Uterus (tissue), 4 donors: ENCODE data around the gene ZBTB17. TPM values are rescaled to one million over a fixed set of nuclear protein-coding genes. Genes with fewer than 3 reads are reported as not detected.

Experiments used
- DNase-seq, 2 donors: peaks; one replicate each; pipeline ENCODE4 v3.0.0-alpha.2; 2019 to 2020
- H3K27ac ChIP-seq, 2 donors: fragments of 200-600 bp; sonication (generic); 1 replicate in 1 of 2; 2 replicates in 1 of 2; pipeline ENCODE4 v1.5.1; 2016 to 2018
- H3K27me3 ChIP-seq, 2 donors: fragments of 200-600 bp; sonication (generic); one replicate each; pipeline ENCODE4 v1.5.1; 2018 to 2019; ENCODE audit warnings: control low read depth in 1 of 2
- H3K36me3 ChIP-seq, 2 donors: fragments of 200-600 bp; sonication (generic); one replicate each; pipeline ENCODE4 v1.5.1; 2019; ENCODE audit warnings: control low read depth in 1 of 2
- H3K4me1 ChIP-seq, 2 donors: fragments of 200-600 bp; sonication (generic); one replicate each; pipeline ENCODE4 v1.5.1; 2018 to 2019; ENCODE audit warnings: control low read depth in 1 of 2
- H3K4me3 ChIP-seq, 2 donors: fragments of 200-600 bp; sonication (generic); 1 replicate in 1 of 2; 2 replicates in 1 of 2; pipeline ENCODE4 v1.5.1; 2018 to 2019; ENCODE audit warnings: mild to moderate bottlenecking in 1 of 2
- H3K9me3 ChIP-seq, 2 donors: fragments of 200-600 bp; sonication (generic); one replicate each; pipeline ENCODE4 v1.5.1; 2019; ENCODE audit warnings: control low read depth in 1 of 2
- CTCF ChIP-seq, 4 experiments: fragments of 200-600 bp in 2 of 4; fragments of 450-650 bp in 2 of 4; sonication (generic) in 2 of 4; IDR thresholded peaks; one replicate each; pipeline ENCODE4 v1.5.1; 2016 to 2019; ENCODE audit warnings: antibody characterized with exemption in 4 of 4, mild to moderate bottlenecking in 2 of 4, moderate library complexity in 1 of 4
- POLR2A ChIP-seq, 2 donors: fragments of 450-650 bp; IDR thresholded peaks; one replicate each; pipeline ENCODE4 v1.6.1; 2016; ENCODE audit warnings: antibody characterized with exemption in 2 of 2, mild to moderate bottlenecking in 1 of 2, moderate library complexity in 1 of 2
- intact Hi-C: fragments of 100-400 bp; cut with DNase I; formaldehyde crosslinking; loops from one replicate; pipeline ENCODE4 v1.15.1; 2023; ENCODE audit warnings: low total_unique reads
- total RNA-seq, 4 donors: library from RNA; depleted of rRNA in 3 of 4; stranded (reverse); fragments of >200 nt in 3 of 4; gene quantifications; one replicate each; pipeline versions ENCODE4 v1.1.0 to v1.2.4, GENCODE V29; 2014 to 2023
- donor health status: DM: yes; HTN: yes; CAD: no.

ZBTB17 gene
- total RNA-seq, 4 donors from 2014 or later, result 21.3 to 120 (median 70.0) TPM

GRCh38 chr1:15937706-15938168 is 38.2 kb downstream of the ZBTB17 start:
- H3K27ac ChIP-seq, result peak overlapping the region in 1 of 2 donors; percentile 4
- no peaks in the 10 kb centered on the region for H3K9me3 ChIP-seq
- intact Hi-C loops, result no loop called here
- no peaks in the 10 kb centered on the region for H3K4me1 ChIP-seq
- no peak for DNase-seq
- H3K36me3 ChIP-seq, result no peaks in the 10 kb centered on the region
- H3K4me3 ChIP-seq, result no peak overlapping the region
- TF ChIP-seq POLR2A (IDR thresholded peaks at IDR 0.05), result no peak
- no peaks in the 10 kb centered on the region for H3K27me3 ChIP-seq

GRCh38 chr1:15937146-15937545 is 38.8 kb downstream of the ZBTB17 start:
- Histone ChIP-seq H3K4me3 (no peak overlapping the region), H3K4me1 (no peaks in the 10 kb centered on the region), H3K9me3 (no peaks in the 10 kb centered on the region), H3K36me3 (no peaks in the 10 kb centered on the region), H3K27ac (peak overlapping the region in 1 of 2 donors; percentile 4), H3K27me3 (no peaks in the 10 kb centered on the region)
- no peak for TF ChIP-seq POLR2A (IDR thresholded peaks at IDR 0.05)
- TF ChIP-seq CTCF (IDR thresholded peaks at IDR 0.05), result no peak
- intact Hi-C loops, result no loop called here
- DNase-seq, result no peak

GRCh38 chr1:15936025-15936424 is 39.9 kb downstream of the ZBTB17 start:
- Histone ChIP-seq H3K27ac (no peak overlapping the region), H3K4me1 (no peaks in the 10 kb centered on the region), H3K36me3 (no peaks in the 10 kb centered on the region), H3K27me3 (no peaks in the 10 kb centered on the region), H3K4me3 (no peak overlapping the region), H3K9me3 (no peaks in the 10 kb centered on the region)
- intact Hi-C loops, result no loop called here
- TF ChIP-seq POLR2A (IDR thresholded peaks at IDR 0.05), result no peak
- no peak for TF ChIP-seq CTCF (IDR thresholded peaks at IDR 0.05)
- no peak for DNase-seq

GRCh38 chr1:15935056-15935950 is 40.6 kb downstream of the ZBTB17 start:
- no peak for DNase-seq
- Histone ChIP-seq H3K4me3 (no peak overlapping the region), H3K27me3 (no peaks in the 10 kb centered on the region), H3K9me3 (no peaks in the 10 kb centered on the region), H3K36me3 (no peaks in the 10 kb centered on the region), H3K4me1 (no peaks in the 10 kb centered on the region), H3K27ac (no peak overlapping the region)
- intact Hi-C loops, result no loop called here
- no peak for TF ChIP-seq POLR2A (IDR thresholded peaks at IDR 0.05)
- TF ChIP-seq CTCF (IDR thresholded peaks at IDR 0.05), result no peak

GRCh38 chr1:15934211-15935055 is 41.5 kb downstream of the ZBTB17 start:
- intact Hi-C loops, result no loop called here
- no peaks in the 10 kb centered on the region for H3K27me3 ChIP-seq
- no peaks in the 10 kb centered on the region for H3K9me3 ChIP-seq
- no peak for DNase-seq
- H3K27ac ChIP-seq, result no peak overlapping the region
- TF ChIP-seq POLR2A (IDR thresholded peaks at IDR 0.05) (no peak), CTCF (IDR thresholded peaks at IDR 0.05) (no peak)
- no peaks in the 10 kb centered on the region for H3K4me1 ChIP-seq
- H3K4me3 ChIP-seq, result no peak overlapping the region
- no peaks in the 10 kb centered on the region for H3K36me3 ChIP-seq
